ENCODE measurements around the gene HKDC1.

GRCh38 chr10:69217119-69217754 is 2.9 kb upstream of the HKDC1 start:
- TF ChIP-seq POLR2A (IDR thresholded peaks at IDR 0.05) (no peak), CTCF (IDR thresholded peaks at IDR 0.05 in 4 of 5, conservative IDR thresholded peaks at IDR 0.05 in 1 of 5) (no peak)
